ENCODE data around the gene DPF3.

DPF3 gene

DNA sequence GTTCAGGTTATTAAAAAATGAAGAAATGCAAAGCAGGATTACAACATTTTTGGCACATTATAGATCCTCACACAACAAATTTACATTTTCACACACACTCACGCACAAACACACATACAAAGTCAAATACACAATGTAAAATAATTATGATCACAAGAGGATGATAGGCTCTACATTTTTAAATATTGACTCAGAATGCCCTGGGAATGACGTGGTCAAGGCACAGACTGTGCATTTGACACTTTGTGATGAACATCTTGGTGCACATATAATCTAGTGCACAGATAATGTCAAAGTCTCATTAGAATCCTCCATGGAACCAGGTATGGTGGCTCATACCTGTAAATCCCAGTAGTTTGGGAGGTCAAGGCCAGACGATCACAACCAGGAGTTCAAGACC, 49.4 kb downstream of the DPF3 start:
- in situ Hi-C loops (cut with MboI; ENCODE audit: low sequenced_read_pairs), result no loop called here

DNA sequence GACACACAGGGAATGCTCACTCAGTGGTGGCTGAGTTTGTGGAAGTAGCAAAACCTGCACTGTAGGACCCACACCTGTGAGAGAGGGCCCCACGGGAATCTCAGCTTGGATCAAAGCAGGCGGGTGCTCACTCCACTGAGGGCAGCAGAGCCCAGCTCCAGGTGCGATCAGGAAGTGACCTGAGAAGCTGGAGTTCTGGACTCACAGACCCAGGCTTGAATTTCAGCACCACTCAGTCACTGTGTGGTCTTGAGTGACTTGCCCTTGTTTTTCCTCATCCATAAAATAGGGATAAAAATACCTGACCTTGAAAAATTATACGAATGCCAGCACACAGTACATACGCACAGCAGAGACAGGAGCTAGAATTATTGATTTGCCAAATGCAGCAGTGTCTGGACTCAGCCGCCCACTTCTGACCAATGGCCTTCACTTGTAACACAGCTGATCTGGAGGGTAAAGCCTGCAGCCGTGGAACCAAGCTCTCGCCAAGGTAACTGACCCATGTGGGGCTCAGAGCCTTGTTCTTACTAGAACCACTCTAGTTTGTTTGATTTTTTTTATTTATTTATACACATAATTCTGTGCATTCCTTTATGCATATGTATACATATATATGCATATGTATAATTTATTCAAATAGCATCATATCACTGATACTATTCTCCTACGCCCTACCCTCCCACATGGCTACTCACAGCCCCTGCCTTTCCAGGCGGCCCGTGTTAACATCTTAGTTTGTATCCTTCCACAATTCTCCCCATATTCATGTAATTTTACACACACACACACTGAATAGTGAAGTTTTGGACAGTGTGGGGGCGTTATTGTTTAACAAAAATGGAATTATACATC, 53.9 kb downstream of the DPF3 start:
- in situ Hi-C loops (cut with MboI; ENCODE audit: low sequenced_read_pairs), result no loop called here

GRCh38 chr14:72839351-72839750, 54.5 kb downstream of the DPF3 start:
- in situ Hi-C loops (cut with MboI; ENCODE audit: low sequenced_read_pairs), result no loop called here

- in situ Hi-C loops (cut with MboI; ENCODE audit: low sequenced_read_pairs), result no loop called here
Observed at GRCh38 chr14:72836085-72836484, 57.8 kb downstream of the DPF3 start.

DNA sequence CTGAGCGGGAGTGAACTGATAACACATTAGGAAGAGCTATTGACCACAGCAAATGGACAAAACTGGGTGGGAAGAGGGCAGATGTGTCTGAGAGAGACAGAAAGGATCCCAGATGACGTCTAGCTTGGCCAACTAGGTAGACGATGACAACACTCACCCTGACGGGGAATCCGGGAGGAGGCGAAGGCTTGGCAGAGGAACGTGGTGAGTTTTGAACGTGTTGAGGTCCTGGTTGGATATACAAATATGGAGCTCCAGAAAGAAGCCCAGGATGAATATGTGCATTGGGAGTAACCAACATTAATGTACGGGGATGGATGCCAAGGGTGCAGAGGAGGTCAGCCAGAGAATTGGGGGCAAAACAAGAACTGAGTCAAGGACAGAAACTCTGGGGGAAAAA, 60.7 kb downstream of the DPF3 start:
- in situ Hi-C loops (cut with MboI; ENCODE audit: low sequenced_read_pairs), result no loop called here

DNA sequence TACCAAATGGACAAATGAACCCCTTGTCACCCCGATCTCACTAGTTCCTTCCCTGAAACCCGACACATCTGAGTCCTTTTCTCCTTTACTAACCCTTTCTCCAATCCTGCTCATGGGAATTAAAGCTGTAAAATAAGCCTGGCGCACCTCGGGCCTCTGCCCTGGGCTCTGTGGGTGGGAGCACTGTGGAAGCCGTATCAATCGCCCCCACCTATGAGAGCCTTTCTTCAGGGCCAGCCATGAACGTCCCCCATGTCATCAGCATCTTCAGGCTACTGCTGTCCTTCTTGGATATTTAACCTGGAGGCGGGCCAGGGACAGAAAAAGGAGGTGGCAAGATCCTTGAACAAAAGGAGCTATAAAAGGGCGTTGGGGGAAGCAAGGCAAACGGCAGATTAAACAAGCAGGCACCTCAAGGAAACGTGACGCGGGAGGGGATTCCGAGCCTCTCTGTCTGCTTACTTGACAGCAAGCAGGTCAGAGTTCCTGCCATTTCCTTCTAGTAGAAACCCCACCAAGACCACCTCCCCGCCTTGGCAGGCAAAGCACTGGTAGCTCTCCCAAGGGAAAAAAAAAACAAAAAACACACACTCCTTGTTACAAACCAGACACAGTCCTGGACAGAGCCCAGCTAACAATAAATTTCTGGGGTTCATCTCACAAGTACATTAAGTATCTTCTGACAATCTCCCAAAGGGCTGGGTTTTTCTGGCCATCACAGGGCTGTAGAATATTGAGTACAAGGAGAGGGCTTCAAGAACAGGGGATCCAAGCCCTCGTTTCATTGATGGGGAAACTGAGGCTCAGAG, 62.9 kb downstream of the DPF3 start:
- in situ Hi-C loops (cut with MboI; ENCODE audit: low sequenced_read_pairs), result no loop called here

- in situ Hi-C loops (cut with MboI; ENCODE audit: low sequenced_read_pairs), result no loop called here
Observed at GRCh38 chr14:72830356-72830755, 63.5 kb downstream of the DPF3 start.

DNA sequence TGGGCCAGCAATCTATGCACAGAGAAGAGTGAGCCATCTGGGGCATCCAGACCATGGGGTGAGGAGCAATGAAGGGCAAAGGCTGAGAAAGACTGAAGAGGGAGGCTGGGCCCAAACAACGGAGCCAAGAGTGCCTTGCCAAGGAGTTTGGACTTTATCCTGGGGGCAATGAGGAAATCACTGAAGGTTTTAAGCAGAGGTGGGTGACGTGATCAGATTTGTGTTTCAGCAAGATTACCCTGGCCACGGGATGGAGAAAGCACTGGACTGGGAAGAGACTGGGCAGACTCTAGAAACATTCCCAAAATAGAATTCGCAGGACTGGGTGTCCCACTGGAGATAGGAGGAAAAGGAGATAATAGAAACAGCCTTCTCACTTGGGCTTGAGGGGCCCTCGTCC, 65.3 kb downstream of the DPF3 start:
- in situ Hi-C loops (cut with MboI; ENCODE audit: low sequenced_read_pairs), result no loop called here

GRCh38 chr14:72826039-72826438, 67.9 kb downstream of the DPF3 start:
- in situ Hi-C loops (cut with MboI; ENCODE audit: low sequenced_read_pairs), result no loop called here

- in situ Hi-C loops (cut with MboI; ENCODE audit: low sequenced_read_pairs), result no loop called here
Observed at GRCh38 chr14:72825486-72825885, 68.4 kb downstream of the DPF3 start.

DNA sequence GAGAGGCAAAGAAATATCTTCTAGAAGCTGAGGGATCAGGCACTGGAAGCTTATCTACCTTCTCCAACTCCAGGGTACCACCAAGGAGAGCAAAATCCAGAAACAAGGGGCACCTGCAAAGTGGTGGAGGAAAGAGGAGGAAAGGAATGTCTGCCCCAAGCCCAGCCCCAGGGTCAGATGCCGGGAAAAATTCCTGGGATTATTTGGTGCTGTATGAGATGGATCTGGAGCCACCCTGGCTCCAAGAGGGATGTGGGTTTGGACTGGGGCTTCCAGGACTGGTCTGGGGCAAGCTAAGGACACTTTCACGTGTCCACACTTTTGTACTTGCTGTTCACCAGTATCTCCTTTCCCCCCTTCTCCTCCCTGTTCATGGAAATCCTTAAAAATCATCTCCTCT, 69.8 kb downstream of the DPF3 start:
- in situ Hi-C loops (cut with MboI; ENCODE audit: low sequenced_read_pairs), result no loop called here

- in situ Hi-C loops (cut with MboI; ENCODE audit: low sequenced_read_pairs), result no loop called here
Observed at GRCh38 chr14:72822946-72823611, 70.8 kb downstream of the DPF3 start.

- in situ Hi-C loops (cut with MboI; ENCODE audit: low sequenced_read_pairs), result no loop called here
Observed at GRCh38 chr14:72818998-72819397, 74.9 kb downstream of the DPF3 start.

GRCh38 chr14:72816287-72816686, 77.6 kb downstream of the DPF3 start:
- in situ Hi-C loops (cut with MboI; ENCODE audit: low sequenced_read_pairs), result no loop called here

GRCh38 chr14:72815430-72815829, 78.5 kb downstream of the DPF3 start:
- in situ Hi-C loops (cut with MboI; ENCODE audit: low sequenced_read_pairs), result no loop called here

GRCh38 chr14:72812292-72812851, 81.5 kb downstream of the DPF3 start:
- in situ Hi-C loops (cut with MboI; ENCODE audit: low sequenced_read_pairs), result no loop called here

DNA sequence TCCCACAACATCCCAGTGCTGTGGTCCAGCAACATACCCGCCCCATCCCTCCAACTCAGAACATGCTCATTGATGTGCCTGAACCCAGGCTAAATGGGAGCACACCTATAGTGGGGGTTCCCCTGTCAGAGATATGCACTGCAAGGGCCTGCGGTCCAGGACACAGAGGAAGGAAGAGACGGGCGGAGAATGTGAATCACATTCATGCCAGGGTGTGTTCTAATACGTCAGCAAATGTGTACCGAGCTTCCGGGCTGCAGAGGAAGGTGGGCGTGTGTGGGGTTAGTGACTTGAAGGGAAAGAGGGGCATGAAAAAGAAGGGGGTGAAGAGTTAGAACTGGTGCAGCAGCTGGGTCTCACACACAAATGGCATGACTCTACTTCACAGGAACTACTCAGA, 83.7 kb downstream of the DPF3 start:
- in situ Hi-C loops (cut with MboI; ENCODE audit: low sequenced_read_pairs), result no loop called here

DNA sequence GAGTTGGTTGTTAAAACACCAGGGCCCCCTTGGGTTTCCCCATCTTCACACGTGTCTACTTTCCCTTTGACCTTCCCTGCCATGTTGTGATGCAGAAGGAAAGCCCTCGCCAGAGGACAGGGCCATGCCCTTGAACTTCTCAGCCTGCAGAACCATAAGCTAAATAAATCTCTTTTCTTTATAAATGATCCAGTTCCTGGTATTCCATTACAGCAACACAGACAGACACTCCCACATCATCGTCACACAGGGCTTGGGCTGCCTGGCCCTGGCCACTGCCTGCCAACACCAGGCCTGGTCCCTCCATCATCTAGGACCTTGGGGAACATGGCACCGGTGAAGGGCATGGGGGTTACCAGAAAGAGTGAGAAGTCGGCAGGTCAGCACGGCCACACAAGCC, 84.8 kb downstream of the DPF3 start:
- in situ Hi-C loops (cut with MboI; ENCODE audit: low sequenced_read_pairs), result no loop called here

DNA sequence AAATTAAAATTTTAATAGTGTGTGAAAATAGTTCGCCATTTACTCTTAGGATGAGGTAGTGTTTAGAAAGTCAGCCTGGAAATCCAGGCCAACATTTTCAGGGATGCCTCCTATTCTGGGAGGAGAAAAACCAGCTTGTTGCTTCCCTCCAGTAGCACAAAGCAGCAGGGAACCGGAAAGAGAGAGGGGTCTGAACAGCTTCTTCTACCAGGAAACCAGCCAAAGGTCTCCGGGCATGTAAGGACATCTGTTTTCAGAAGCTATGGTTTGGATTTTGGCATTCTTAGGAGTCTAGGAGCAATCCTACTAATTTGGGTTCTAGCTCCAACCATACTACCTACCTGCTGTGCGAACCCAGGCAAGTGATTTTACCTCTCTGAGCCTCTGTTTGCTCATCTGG, 85.3 kb downstream of the DPF3 start:
- in situ Hi-C loops (cut with MboI; ENCODE audit: low sequenced_read_pairs), result no loop called here

DNA sequence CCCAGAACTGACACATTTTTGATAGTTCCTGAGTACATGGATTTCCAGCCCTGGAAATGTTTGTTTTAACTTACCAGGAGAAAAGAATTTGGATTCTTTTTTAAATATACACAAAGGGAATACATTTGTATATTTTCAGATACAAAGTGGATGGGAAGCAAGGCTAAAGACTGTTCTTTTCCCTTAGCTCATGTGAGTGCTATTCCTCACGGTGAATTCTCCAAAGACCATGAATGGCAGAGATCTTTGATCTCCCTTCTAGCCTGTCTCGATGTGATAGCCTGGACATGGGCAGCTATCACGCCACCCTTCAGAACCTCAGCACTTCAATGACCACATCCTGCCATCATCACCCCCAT, 91.3 kb downstream of the DPF3 start:
- in situ Hi-C loops (cut with MboI; ENCODE audit: low sequenced_read_pairs), result no loop called here

GRCh38 chr14:72801836-72802587, 91.9 kb downstream of the DPF3 start:
- in situ Hi-C loops (cut with MboI; ENCODE audit: low sequenced_read_pairs), result no loop called here

Data from HL-60/S4 (cell line).